Thyroid gland (tissue), 4 donors: ENCODE results near the gene LAMB3. TPM values are rescaled to one million over a fixed set of nuclear protein-coding genes. Genes with fewer than 3 reads are reported as not detected.

Experiments
- DNase-seq, 2 donors: peaks; one replicate each; pipeline ENCODE4 v3.0.0-alpha.2; 2019
- H3K27ac ChIP-seq, 3 donors: fragments of 200-600 bp; sonication (generic); 1 replicate in 2 of 3; 2 replicates in 1 of 3; pipeline ENCODE4 v1.5.1; 2016 to 2019; ENCODE audit warnings: mild to moderate bottlenecking in 1 of 3, moderate library complexity in 1 of 3
- H3K27me3 ChIP-seq: fragments of 200-600 bp; sonication (generic); one replicate; pipeline ENCODE4 v1.5.1; 2019
- H3K36me3 ChIP-seq, 2 donors: fragments of 200-600 bp; sonication (generic); one replicate each; pipeline ENCODE4 v1.5.1; 2016 to 2019
- H3K4me1 ChIP-seq, 2 donors: fragments of 200-600 bp; sonication (generic); one replicate each; pipeline ENCODE4 v1.5.1; 2017 to 2019
- H3K4me3 ChIP-seq, 3 donors: fragments of 200-600 bp; sonication (generic); replicated peaks in 1 of 3; 1 replicate in 2 of 3; 2 replicates in 1 of 3; pipeline ENCODE4 v1.5.1; 2016; ENCODE audit warnings: mild to moderate bottlenecking in 1 of 3
- H3K9me3 ChIP-seq: fragments of 200-600 bp; sonication (generic); one replicate; pipeline ENCODE4 v1.5.1; 2017
- CTCF ChIP-seq, 6 experiments: fragments of 200-600 bp in 3 of 6; fragments of 450-650 bp in 3 of 6; sonication (generic) in 3 of 6; IDR thresholded peaks; one replicate each; pipeline ENCODE4 v1.5.1; 2016 to 2019; ENCODE audit warnings: antibody characterized with exemption in 6 of 6, mild to moderate bottlenecking in 2 of 6, inconsistent platforms in 1 of 6, moderate library complexity in 1 of 6
- POLR2A ChIP-seq, 2 donors: fragments of 450-650 bp; IDR thresholded peaks; one replicate each; pipeline ENCODE4 v1.6.1; 2017; ENCODE audit warnings: antibody characterized with exemption in 2 of 2, mild to moderate bottlenecking in 2 of 2, moderate library complexity in 1 of 2
- WGBS, 2 donors: methylation state at CpG; one replicate each; pipeline ENCODE4 v1.1.5; 2017; 5-methylcytosine and 5-hydroxymethylcytosine counted together
- intact Hi-C: fragments of 100-400 bp; cut with DNase I; formaldehyde crosslinking; loops from one replicate; pipeline ENCODE4 v1.15.1; 2023
- total RNA-seq, 4 donors: library from RNA; depleted of rRNA; stranded (reverse); fragments of >200 nt; gene quantifications; one replicate each; pipeline ENCODE4 v1.2.3, GENCODE V29; 2016

Gene LAMB3
- total RNA-seq, 4 donors from 2014 or later = 0.56 to 5.6 (median 2.7) TPM

- TF ChIP-seq POLR2A (IDR thresholded peaks at IDR 0.05) (no peak), CTCF (IDR thresholded peaks at IDR 0.05) (no peak)
- Histone ChIP-seq H3K27ac (no peak overlapping the region), H3K27me3 (no peaks in the 10 kb centered on the region), H3K4me3 (no peak overlapping the region), H3K36me3 (no peaks in the 10 kb centered on the region), H3K9me3 (no peaks in the 10 kb centered on the region), H3K4me1 (no peaks in the 10 kb centered on the region)
- DNase-seq = no peak
- intact Hi-C loops = loop anchor here (10.0 kb wide), 1 partner anchor 94 kb away; no protein-coding TSS in a partner anchor
- 84 to 97% methylated on average over 1 of the region's 1 CpG for WGBS, 2 donors
Observed at GRCh38 chr1:209600541-209600940, 51.7 kb downstream of the LAMB3 start.

- DNase-seq = no peak
- Histone ChIP-seq H3K27me3 (no peaks in the 10 kb centered on the region), H3K9me3 (no peaks in the 10 kb centered on the region), H3K36me3 (no peaks in the 10 kb centered on the region), H3K4me1 (no peaks in the 10 kb centered on the region), H3K27ac (no peak overlapping the region), H3K4me3 (no peak overlapping the region)
- 91 to 100% methylated on average over 1 of the region's 1 CpG for WGBS, 2 donors
- TF ChIP-seq POLR2A (IDR thresholded peaks at IDR 0.05) (no peak), CTCF (IDR thresholded peaks at IDR 0.05) (no peak)
- intact Hi-C loops = no loop called here
Observed at GRCh38 chr1:209598227-209598626, 54.0 kb downstream of the LAMB3 start.

- 67 to 85% methylated on average over 2 of the region's 2 CpGs for WGBS, 2 donors
- no peak for DNase-seq
- no peak for TF ChIP-seq POLR2A (IDR thresholded peaks at IDR 0.05)
- TF ChIP-seq CTCF (IDR thresholded peaks at IDR 0.05) = no peak
- no peaks in the 10 kb centered on the region for H3K9me3 ChIP-seq
- H3K4me1 ChIP-seq = no peaks in the 10 kb centered on the region
- no peak overlapping the region for H3K27ac ChIP-seq
- no peaks in the 10 kb centered on the region for H3K27me3 ChIP-seq
- no peaks in the 10 kb centered on the region for H3K36me3 ChIP-seq
- intact Hi-C loops = no loop called here
- H3K4me3 ChIP-seq = no peak overlapping the region
Observed at GRCh38 chr1:209597499-209597898, 54.7 kb downstream of the LAMB3 start.

GRCh38 chr1:209595599-209596285 is 56.5 kb downstream of the LAMB3 start:
- DNase-seq = no peak
- H3K27me3 ChIP-seq = no peaks in the 10 kb centered on the region
- intact Hi-C loops = no loop called here
- H3K36me3 ChIP-seq = no peaks in the 10 kb centered on the region
- WGBS, 2 donors = 85% methylated on average over 7 to 10 of the region's 10 CpGs
- no peaks in the 10 kb centered on the region for H3K9me3 ChIP-seq
- no peak overlapping the region for H3K4me3 ChIP-seq
- no peaks in the 10 kb centered on the region for H3K4me1 ChIP-seq
- H3K27ac ChIP-seq = no peak overlapping the region
- no peak for TF ChIP-seq POLR2A (IDR thresholded peaks at IDR 0.05)
- no peak for TF ChIP-seq CTCF (IDR thresholded peaks at IDR 0.05)

GRCh38 chr1:209595028-209595427 is 57.2 kb downstream of the LAMB3 start:
- DNase-seq = no peak
- Histone ChIP-seq H3K36me3 (no peaks in the 10 kb centered on the region), H3K4me1 (no peaks in the 10 kb centered on the region), H3K4me3 (no peak overlapping the region), H3K27ac (no peak overlapping the region), H3K27me3 (no peaks in the 10 kb centered on the region), H3K9me3 (no peaks in the 10 kb centered on the region)
- WGBS, 2 donors = 79 to 85% methylated on average over 9 of the region's 9 CpGs
- TF ChIP-seq CTCF (IDR thresholded peaks at IDR 0.05) (no peak), POLR2A (IDR thresholded peaks at IDR 0.05) (no peak)
- intact Hi-C loops = no loop called here
